Left forelimb (tissue), 1 donor: ENCODE data around the gene CCDC33.

Experiments used
- DNase-seq: peaks from one replicate; pipeline ENCODE4 v3.0.0-alpha.2; 2018; ENCODE audit warnings: low spot score

The CCDC33 gene

GRCh38 chr15:74289671-74290070 lies 53.5 kb downstream of the CCDC33 start:
- no peak for DNase-seq

- no peak for DNase-seq
Observed at GRCh38 chr15:74290645-74291044, 54.5 kb downstream of the CCDC33 start.

GRCh38 chr15:74291101-74292071 lies 55.3 kb downstream of the CCDC33 start:
- DNase-seq, result peak; percentile 88

DNA sequence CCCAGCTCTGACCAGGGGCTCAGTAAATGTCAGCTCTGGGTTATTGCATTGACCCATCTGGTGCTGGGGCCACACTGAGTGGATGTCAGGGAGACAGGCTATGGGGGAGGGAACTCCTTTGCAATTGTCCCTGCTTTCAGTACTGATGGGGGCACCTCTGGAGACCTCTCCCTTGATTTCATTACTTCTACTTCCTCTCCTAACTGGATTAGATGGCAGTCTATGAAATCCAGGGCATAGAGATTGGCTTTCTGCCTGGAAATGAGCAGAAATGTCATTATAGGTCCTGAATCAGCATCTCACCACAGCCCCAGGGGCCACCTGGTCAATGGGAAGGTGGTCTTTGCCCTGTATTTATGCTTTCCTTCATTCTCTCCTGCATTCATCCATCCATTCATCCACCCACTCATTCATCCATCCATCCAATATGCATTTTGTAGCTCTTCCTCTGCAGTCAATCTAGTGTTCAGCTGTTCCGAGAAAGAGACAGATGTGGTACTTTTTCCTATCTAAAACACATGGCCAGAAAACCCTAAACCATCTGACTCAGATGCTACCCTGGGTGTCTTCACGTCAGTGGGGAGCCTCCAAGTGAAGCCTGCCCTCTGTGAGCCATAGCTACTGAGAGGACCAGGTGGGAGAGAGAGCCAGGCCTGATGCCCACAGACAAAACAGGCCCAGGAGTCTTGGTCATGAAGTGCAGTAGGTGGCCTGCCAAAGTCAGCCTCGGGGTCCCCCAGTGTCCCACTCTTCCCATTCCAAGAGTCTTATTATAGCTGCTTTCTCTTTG lies 57.1 kb downstream of the CCDC33 start:
- no peak for DNase-seq

- DNase-seq, result no peak
Observed at GRCh38 chr15:74294010-74294409, 57.9 kb downstream of the CCDC33 start.

DNA sequence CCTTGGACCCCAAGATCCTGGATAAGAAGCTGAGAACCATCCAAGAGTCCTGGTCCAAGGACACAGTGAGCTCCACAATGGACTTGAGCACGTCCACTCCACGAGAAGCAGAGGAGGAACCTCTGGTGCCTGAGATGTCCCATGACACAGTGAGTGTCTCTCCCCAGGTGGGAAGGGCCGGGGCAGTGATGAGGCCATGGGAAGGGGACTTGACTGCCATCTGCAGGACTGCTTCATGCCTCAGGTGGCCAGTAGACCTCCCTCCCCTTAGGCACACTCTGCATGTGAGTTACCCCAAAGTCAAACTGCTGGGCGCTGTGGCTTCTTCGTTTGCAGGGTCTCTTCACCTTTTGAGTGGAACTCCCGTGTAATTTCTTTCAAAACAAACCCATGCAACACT lies 59.7 kb downstream of the CCDC33 start:
- DNase-seq, result no peak

GRCh38 chr15:74297887-74298286 lies 61.8 kb downstream of the CCDC33 start:
- DNase-seq, result no peak

GRCh38 chr15:74300057-74300795 lies 64.1 kb downstream of the CCDC33 start:
- no peak for DNase-seq

- DNase-seq, result no peak
Observed at GRCh38 chr15:74301583-74302361, 65.6 kb downstream of the CCDC33 start.

GRCh38 chr15:74302821-74303359 lies 66.8 kb downstream of the CCDC33 start:
- DNase-seq, result no peak

DNA sequence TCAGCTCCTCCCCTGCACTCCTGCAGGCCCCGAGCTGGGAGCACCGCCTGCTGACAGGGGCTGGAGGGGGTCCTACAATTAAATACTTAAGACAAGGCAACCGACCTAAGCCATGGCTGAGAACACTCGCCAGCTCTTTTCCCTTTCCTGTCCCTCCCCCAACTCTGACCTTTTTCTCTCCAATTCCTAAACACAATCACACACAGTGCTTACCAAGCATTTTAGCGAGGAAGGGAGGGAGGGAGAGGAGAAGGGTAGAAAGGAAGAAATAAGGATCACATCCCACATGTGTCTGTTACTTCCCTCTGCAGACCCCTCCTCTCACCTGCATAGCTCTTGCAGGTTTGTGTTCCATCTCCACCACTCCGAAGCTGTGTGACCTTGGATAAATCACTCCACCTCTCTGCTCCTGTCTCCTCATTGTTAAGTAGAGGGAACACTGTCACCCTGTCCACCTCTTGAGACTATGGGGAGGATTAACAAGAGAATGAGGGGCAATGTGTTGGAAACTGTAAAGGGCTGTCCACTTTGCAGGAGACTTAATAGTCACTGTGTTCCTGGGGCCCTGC lies 67.7 kb downstream of the CCDC33 start:
- DNase-seq, result no peak

GRCh38 chr15:74304431-74304830 lies 68.3 kb downstream of the CCDC33 start:
- DNase-seq, result no peak

DNA sequence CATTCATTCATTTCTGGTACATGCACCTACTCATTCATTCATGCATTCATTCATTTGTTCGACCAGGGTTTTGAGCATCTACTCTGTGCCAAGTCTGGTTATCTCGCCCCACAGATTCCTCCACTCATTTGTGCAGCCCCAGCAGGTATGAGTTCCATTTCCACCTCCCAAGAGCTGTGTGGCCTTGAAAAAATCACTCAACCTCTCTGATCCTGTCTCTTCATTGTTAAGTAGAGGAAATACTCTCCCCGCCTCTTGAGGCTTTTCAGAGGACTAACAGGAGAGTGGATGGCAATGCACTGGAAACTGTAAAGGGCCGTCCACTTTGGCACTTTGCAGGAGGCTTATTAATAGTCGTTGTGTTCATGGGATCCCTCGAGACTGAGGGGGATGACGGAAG lies 69.6 kb downstream of the CCDC33 start:
- DNase-seq, result no peak

- no peak for DNase-seq
Observed at GRCh38 chr15:74306781-74307217, 70.7 kb downstream of the CCDC33 start.

DNA sequence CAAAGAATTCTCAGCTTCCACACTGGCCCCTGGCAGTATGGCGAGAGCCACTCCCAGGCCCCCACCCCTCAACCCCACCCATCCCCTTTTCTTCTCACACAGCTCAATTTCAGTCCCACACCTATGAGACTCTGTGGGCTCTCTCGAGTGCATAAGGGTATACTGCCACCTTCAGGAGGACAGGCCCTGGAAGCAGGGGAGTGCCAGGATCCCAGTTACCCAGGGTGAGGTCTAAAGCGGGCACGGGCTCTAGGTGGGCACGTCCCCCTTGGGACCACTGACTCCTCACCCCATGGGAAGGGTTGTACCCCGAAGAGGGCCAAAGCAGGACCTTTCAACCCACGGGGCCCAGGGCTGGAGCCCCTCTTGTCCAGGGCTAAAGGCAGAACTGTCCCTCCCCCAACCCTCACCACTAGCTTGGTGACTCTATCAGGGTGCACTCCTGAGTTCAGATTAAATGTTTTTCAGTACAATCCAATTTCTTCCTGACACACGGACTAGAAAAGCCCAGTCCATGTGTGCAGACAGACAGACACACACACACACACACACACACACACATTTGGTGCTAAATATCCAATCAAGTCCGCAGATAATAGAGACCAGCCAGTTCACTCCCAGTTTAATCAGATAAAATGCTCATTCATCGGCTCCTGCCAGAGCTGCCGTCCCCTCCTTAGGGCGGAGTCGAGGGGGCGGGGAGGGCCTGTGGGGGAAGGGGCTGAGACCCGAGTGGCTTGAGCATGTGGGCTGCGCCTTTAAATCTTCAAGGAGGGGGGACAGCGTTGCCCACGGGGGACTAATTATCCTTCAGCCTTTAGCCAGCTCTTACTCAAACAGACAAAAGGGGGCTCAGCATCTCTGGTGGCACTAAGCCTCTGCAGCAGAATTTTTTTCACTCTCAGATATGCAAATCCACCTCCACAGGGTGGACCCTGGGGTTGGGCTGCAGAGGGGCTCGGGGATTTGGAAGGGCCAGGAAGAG lies 72.0 kb downstream of the CCDC33 start:
- DNase-seq, result no peak

- no peak for DNase-seq
Observed at GRCh38 chr15:74311734-74312444, 75.8 kb downstream of the CCDC33 start.

GRCh38 chr15:74312445-74313007 lies 76.4 kb downstream of the CCDC33 start:
- no peak for DNase-seq

DNA sequence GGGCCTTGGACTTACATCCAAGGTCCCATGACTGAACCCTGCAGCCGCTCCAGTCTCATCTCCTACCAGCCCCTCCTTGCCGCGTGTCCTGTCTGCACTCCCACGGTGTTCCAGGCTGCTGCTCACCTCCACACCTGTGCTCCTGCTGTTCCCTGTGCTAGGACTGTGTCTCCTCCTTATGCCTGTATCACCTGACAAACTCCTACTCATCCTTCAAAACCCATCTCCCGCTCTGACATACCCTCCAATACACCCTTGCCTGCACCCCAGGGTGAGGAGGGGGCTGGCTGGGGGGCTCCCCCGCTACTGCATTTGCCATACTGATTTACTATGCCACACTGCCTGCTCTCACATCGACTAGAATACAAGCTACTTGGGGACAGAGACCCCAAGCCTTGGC lies 77.8 kb downstream of the CCDC33 start:
- no peak for DNase-seq
